CD14-positive monocyte (primary cell): ENCODE results near the gene TBL3. TPM values are rescaled to one million over a fixed set of nuclear protein-coding genes. Genes with fewer than 3 reads are reported as not detected.

Experiments
- DNase-seq, 3 donors: peaks; one replicate each; pipeline ENCODE4 v3.0.0-alpha.2; 2011 to 2022
- H2AFZ ChIP-seq: 2 replicates; pipeline ENCODE4 v1.6.0; 2012; ENCODE audit warnings: mild to moderate bottlenecking, low read depth, low read length, inconsistent platforms; ENCODE audit not compliant: insufficient read depth, poor library complexity, severe bottlenecking
- H3K27ac ChIP-seq, 2 donors: 1 replicate in 1 of 2; 2 replicates in 1 of 2; pipeline ENCODE4 v1.5.1; 2012 to 2013; ENCODE audit warnings: low read length in 2 of 2, control low read depth in 1 of 2, inconsistent platforms in 1 of 2, low read depth in 1 of 2, mild to moderate bottlenecking in 1 of 2
- H3K27me3 ChIP-seq, 2 donors: one replicate each; pipeline versions ENCODE4 v1.6.0 to v1.6.1; 2011 to 2013; ENCODE audit warnings: low read length in 2 of 2; ENCODE audit not compliant: control insufficient read depth in 2 of 2, insufficient read depth in 2 of 2
- H3K36me3 ChIP-seq, 2 donors: replicated peaks in 1 of 2; 1 replicate in 1 of 2; 2 replicates in 1 of 2; pipeline versions ENCODE4 v1.5.1 to v1.6.1; 2012 to 2013; ENCODE audit warnings: low read length in 2 of 2, control low read depth in 1 of 2, inconsistent platforms in 1 of 2, mild to moderate bottlenecking in 1 of 2; ENCODE audit not compliant: insufficient read depth in 2 of 2, control insufficient read depth in 1 of 2
- H3K4me1 ChIP-seq, 2 donors: 1 replicate in 1 of 2; 2 replicates in 1 of 2; pipeline versions ENCODE4 v1.5.1 to v1.6.1; 2012 to 2013; ENCODE audit warnings: low read length in 2 of 2, control low read depth in 1 of 2, inconsistent platforms in 1 of 2, mild to moderate bottlenecking in 1 of 2, moderate library complexity in 1 of 2; ENCODE audit not compliant: insufficient read depth in 2 of 2, control insufficient read depth in 1 of 2
- H3K4me2 ChIP-seq: replicated peaks from 2 replicates; pipeline ENCODE3; 2012; ENCODE audit warnings: low read length, moderate library complexity, mild to moderate bottlenecking; ENCODE audit not compliant: poor library complexity, severe bottlenecking; ENCODE audit errors: extremely low read depth
- H3K4me3 ChIP-seq, 3 experiments: fragments of 200-600 bp in 1 of 3; sonication (generic) in 1 of 3; replicated peaks in 1 of 3; 1 replicate in 2 of 3; 2 replicates in 1 of 3; pipeline ENCODE4 v1.5.1; 2011 to 2013; ENCODE audit warnings: low read length in 3 of 3, mild to moderate bottlenecking in 3 of 3, control low read depth in 2 of 3, low read depth in 2 of 3, inconsistent platforms in 1 of 3, moderate library complexity in 1 of 3
- H3K79me2 ChIP-seq: 2 replicates; pipeline ENCODE4 v1.6.0; 2012; ENCODE audit warnings: mild to moderate bottlenecking, control low read depth, inconsistent platforms, low read length, moderate library complexity; ENCODE audit not compliant: insufficient read depth
- H3K9ac ChIP-seq: 2 replicates; pipeline ENCODE4 v1.6.0; 2017; ENCODE audit warnings: low read length, mild to moderate bottlenecking; ENCODE audit not compliant: insufficient read depth, poor library complexity, severe bottlenecking
- H3K9me3 ChIP-seq, 2 donors: replicated peaks in 1 of 2; 1 replicate in 1 of 2; 2 replicates in 1 of 2; pipeline versions ENCODE4 v1.5.1 to v1.6.1; 2012 to 2013; ENCODE audit warnings: low read length in 2 of 2, control low read depth in 1 of 2; ENCODE audit not compliant: control insufficient read depth in 1 of 2, insufficient read depth in 1 of 2
- H4K20me1 ChIP-seq: 2 replicates; pipeline ENCODE4 v1.6.0; 2012; ENCODE audit warnings: mild to moderate bottlenecking, low read length, control low read depth, moderate library complexity; ENCODE audit not compliant: insufficient read depth
- H3K27ac Mint-ChIP-seq, 7 donors: one replicate each; pipeline ENCODE4 v1.8.0; 2020; ENCODE audit warnings: mild to moderate bottlenecking in 7 of 7, mixed read lengths in 7 of 7, moderate library complexity in 6 of 7, inconsistent platforms in 2 of 7
- H3K27me3 Mint-ChIP-seq, 3 donors: one replicate each; pipeline ENCODE4 v1.8.0; 2021 to 2022; ENCODE audit warnings: low read depth in 3 of 3, mild to moderate bottlenecking in 3 of 3, mixed read lengths in 3 of 3, moderate library complexity in 3 of 3, inconsistent platforms in 1 of 3
- H3K36me3 Mint-ChIP-seq, 2 donors: one replicate each; pipeline ENCODE4 v1.8.0; 2020; ENCODE audit warnings: mixed read lengths in 2 of 2, inconsistent platforms in 1 of 2, mild to moderate bottlenecking in 1 of 2
- H3K4me1 Mint-ChIP-seq: one replicate; pipeline ENCODE4 v1.8.0; 2020; ENCODE audit warnings: mild to moderate bottlenecking, mixed read lengths
- H3K4me3 Mint-ChIP-seq, 2 donors: one replicate each; pipeline ENCODE4 v1.8.0; 2020; ENCODE audit warnings: mild to moderate bottlenecking in 2 of 2, mixed read lengths in 2 of 2, moderate library complexity in 1 of 2
- H3K9me3 Mint-ChIP-seq, 7 donors: one replicate each; pipeline ENCODE4 v1.8.0; 2020 to 2022; ENCODE audit warnings: mixed read lengths in 7 of 7, mild to moderate bottlenecking in 6 of 7, moderate library complexity in 6 of 7, inconsistent platforms in 2 of 7
- WGBS: methylation state at CpG from one replicate; pipeline ENCODE4 v1.1.5; 2013; ENCODE audit warnings: missing lambda C conversion rate; ENCODE audit not compliant: insufficient coverage; 5-methylcytosine and 5-hydroxymethylcytosine counted together
- intact Hi-C, 2 donors: fragments of 100-400 bp; cut with micrococcal nuclease; formaldehyde crosslinking; loops; one replicate each; pipeline versions ENCODE4 v1.15.0 to v1.15.1; 2023
- polyA plus RNA-seq, 3 donors: library from polyadenylated mRNA; depleted of rRNA in 1 of 3; unstranded in 2 of 3; stranded (reverse) in 1 of 3; fragments of 300-500 nt in 2 of 3; fragments of >200 nt in 1 of 3; fragmentation: Illumina TruSeq in 2 of 3; gene quantifications; 1 replicate in 2 of 3; 2 replicates in 1 of 3; pipeline ENCODE4 v1.2.3, GENCODE V29; 2012 to 2021
- TF ChIP-seq, protein P1 (sequence below): fragments of 200-600 bp; IDR thresholded peaks from one replicate; pipeline ENCODE4 v1.8.0; 2022; ENCODE audit warnings: antibody characterized with exemption, mild to moderate bottlenecking

Gene TBL3
- polyA plus RNA-seq, 3 donors = 33.9 to 37.8 (median 36.0) TPM

DNA sequence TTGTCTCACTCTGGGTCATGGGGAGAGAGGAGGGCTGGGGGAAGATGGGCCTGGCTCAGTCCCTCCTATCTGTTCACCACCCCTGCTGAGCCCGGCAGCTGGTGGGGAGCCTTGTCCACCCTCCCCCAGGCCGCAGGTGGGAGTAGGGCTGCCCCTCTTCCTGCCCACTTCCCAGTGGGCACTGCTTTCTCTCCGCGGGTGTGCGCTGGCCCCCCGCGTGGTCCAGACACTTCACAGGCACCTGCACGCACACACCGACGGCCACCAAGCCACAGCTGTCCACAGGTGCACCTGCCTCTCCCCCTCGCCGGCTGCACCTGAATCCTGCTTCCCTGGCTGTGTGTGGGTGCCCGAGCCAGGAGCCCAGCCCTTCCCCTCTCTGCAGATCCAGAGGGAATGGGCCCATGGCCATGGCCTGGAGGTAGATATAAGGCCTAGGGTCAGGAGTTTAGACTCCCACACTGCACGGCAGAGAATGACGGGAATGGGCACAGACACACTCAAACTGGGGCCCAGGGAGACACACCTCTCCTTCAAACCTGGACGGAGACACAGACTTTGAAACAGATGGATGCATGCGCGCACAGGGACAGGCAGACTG lies 56.9 kb downstream of the TBL3 start:
- Histone ChIP-seq H3K4me2 (no peak overlapping the region), H2AFZ (no peak overlapping the region), H3K79me2 (no peaks in the 10 kb centered on the region), H3K27ac (no peak overlapping the region), H3K9me3 (peaks cover 0 to 9% of the 10 kb centered on the region in 2 donors), H3K36me3 (no peaks in the 10 kb centered on the region), H3K4me3 (no peak overlapping the region), H3K4me1 (peaks cover 17 to 27% of the 10 kb centered on the region in 2 donors), H3K27me3 (peaks cover 11 to 42% of the 10 kb centered on the region in 2 donors), H3K9ac (no peak overlapping the region), H4K20me1 (no peaks in the 10 kb centered on the region)
- Mint-ChIP-seq H3K36me3 (peaks cover 3% of the 10 kb centered on the region in 2 donors), H3K4me1 (peaks cover 19% of the 10 kb centered on the region), H3K4me3 (peak overlapping the region in 1 of 2 donors; percentile 28), H3K9me3 (peaks cover 0 to 7% (median 2%) of the 10 kb centered on the region in 7 donors), H3K27me3 (peaks cover 30 to 66% (median 47%) of the 10 kb centered on the region in 3 donors), H3K27ac (no peak overlapping the region)
- intact Hi-C loops = loop anchor here in 1 of 2 donors (5.0 kb wide), 1 partner anchor 119 kb away; the partner anchor contains the start of gene RAB26
- TF ChIP-seq, protein P1, sequence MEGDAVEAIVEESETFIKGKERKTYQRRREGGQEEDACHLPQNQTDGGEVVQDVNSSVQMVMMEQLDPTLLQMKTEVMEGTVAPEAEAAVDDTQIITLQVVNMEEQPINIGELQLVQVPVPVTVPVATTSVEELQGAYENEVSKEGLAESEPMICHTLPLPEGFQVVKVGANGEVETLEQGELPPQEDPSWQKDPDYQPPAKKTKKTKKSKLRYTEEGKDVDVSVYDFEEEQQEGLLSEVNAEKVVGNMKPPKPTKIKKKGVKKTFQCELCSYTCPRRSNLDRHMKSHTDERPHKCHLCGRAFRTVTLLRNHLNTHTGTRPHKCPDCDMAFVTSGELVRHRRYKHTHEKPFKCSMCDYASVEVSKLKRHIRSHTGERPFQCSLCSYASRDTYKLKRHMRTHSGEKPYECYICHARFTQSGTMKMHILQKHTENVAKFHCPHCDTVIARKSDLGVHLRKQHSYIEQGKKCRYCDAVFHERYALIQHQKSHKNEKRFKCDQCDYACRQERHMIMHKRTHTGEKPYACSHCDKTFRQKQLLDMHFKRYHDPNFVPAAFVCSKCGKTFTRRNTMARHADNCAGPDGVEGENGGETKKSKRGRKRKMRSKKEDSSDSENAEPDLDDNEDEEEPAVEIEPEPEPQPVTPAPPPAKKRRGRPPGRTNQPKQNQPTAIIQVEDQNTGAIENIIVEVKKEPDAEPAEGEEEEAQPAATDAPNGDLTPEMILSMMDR = no peak
- WGBS = 95% methylated on average over 17 of the region's 18 CpGs
- no peak for DNase-seq

DNA sequence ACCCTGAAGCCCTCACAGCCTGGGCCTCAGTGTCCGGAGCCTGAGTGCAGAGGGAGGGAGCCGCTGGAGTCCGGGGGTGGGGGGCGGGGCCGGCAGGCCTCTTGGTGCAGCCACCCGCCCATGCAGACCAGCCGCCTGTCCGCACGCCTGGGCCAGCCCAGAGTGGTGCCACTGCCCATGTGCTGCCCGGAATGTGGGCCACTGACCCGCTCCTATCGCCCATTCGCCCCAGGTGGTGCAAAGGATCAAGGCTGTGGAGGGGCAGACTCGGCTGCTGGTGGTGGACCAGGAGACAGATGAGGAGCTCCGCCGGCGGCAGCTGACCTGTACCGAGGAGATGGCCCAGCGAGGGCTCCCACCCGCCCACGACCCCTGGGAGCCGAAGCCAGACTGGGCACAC lies 57.5 kb downstream of the TBL3 start:
- H3K4me3 ChIP-seq = no peak overlapping the region
- H3K27me3 ChIP-seq = peaks cover 11 to 42% of the 10 kb centered on the region in 2 donors
- H3K9ac ChIP-seq = no peak overlapping the region
- DNase-seq = no peak
- Mint-ChIP-seq H3K27ac (no peak overlapping the region), H3K27me3 (peaks cover 30 to 67% (median 45%) of the 10 kb centered on the region in 3 donors), H3K4me3 (no peak overlapping the region), H3K36me3 (peaks cover 3% of the 10 kb centered on the region in 2 donors), H3K4me1 (peaks cover 17% of the 10 kb centered on the region), H3K9me3 (peaks cover 0 to 7% (median 2%) of the 10 kb centered on the region in 7 donors)
- no peak overlapping the region for H2AFZ ChIP-seq
- peaks cover 0 to 9% of the 10 kb centered on the region in 2 donors for H3K9me3 ChIP-seq
- no peak overlapping the region for H3K4me2 ChIP-seq
- no peaks in the 10 kb centered on the region for H3K79me2 ChIP-seq
- H3K27ac ChIP-seq = no peak overlapping the region
- no peaks in the 10 kb centered on the region for H3K36me3 ChIP-seq
- intact Hi-C loops = loop anchor here in 1 of 2 donors (5.0 kb wide), 1 partner anchor 118 kb away; the partner anchor contains the start of gene RAB26
- peaks cover 20 to 27% of the 10 kb centered on the region in 2 donors for H3K4me1 ChIP-seq
- no peaks in the 10 kb centered on the region for H4K20me1 ChIP-seq
- WGBS = 97% methylated on average over 22 of the region's 22 CpGs
- TF ChIP-seq, protein P1 = no peak
